Parathyroid adenoma (tissue), 2 donors: ENCODE data around the gene CHD9NB.

Source experiments
- H2AFZ ChIP-seq: fragments of 300-600 bp; sonication (generic); one replicate; pipeline ENCODE4 v1.7.0; 2017; ENCODE audit warnings: antibody characterized with exemption, mild to moderate bottlenecking
- H3K27ac ChIP-seq: fragments of 300-600 bp; sonication (generic); one replicate; pipeline ENCODE4 v1.7.0; 2017
- H3K27me3 ChIP-seq: fragments of 300-600 bp; sonication (generic); one replicate; pipeline ENCODE4 v1.7.0; 2017; ENCODE audit warnings: low read length; ENCODE audit not compliant: control insufficient read depth, insufficient read depth
- H3K36me3 ChIP-seq: fragments of 300-600 bp; sonication (generic); one replicate; pipeline ENCODE4 v1.7.0; 2017; ENCODE audit warnings: low read length; ENCODE audit not compliant: control insufficient read depth, insufficient read depth
- H3K4me1 ChIP-seq: fragments of 300-600 bp; sonication (generic); one replicate; pipeline ENCODE4 v1.7.0; 2017; ENCODE audit warnings: control low read depth
- H3K4me2 ChIP-seq: fragments of 300-600 bp; sonication (generic); one replicate; pipeline ENCODE4 v1.7.0; 2017; ENCODE audit warnings: low read length
- H3K4me3 ChIP-seq: fragments of 300-600 bp; sonication (generic); one replicate; pipeline ENCODE4 v1.7.0; 2017; ENCODE audit warnings: low read depth, low read length
- H3K79me2 ChIP-seq: fragments of 300-600 bp; sonication (generic); one replicate; pipeline ENCODE4 v1.7.0; 2017; ENCODE audit warnings: control low read depth
- H3K9ac ChIP-seq: fragments of 300-600 bp; sonication (generic); one replicate; pipeline ENCODE4 v1.7.0; 2017; ENCODE audit warnings: mild to moderate bottlenecking
- H3K9me3 ChIP-seq: fragments of 300-600 bp; sonication (generic); one replicate; pipeline ENCODE4 v1.7.0; 2017; ENCODE audit warnings: low read length; ENCODE audit not compliant: control insufficient read depth
- CTCF ChIP-seq: fragments of 300-600 bp; sonication (generic); IDR thresholded peaks from one replicate; pipeline ENCODE4 v1.7.0; 2017; ENCODE audit warnings: antibody characterized with exemption, mild to moderate bottlenecking
- donor health status: primary hyperparathyroidism.

The CHD9NB gene

GRCh38 chr16:53058882-53059281 is 6.2 kb upstream of the CHD9NB start:
- no peak overlapping the region for H3K9ac ChIP-seq
- H3K27me3 ChIP-seq: no peaks in the 10 kb centered on the region
- H3K4me3 ChIP-seq: no peak overlapping the region
- no peak overlapping the region for H3K27ac ChIP-seq
- no peak overlapping the region for H2AFZ ChIP-seq
- peaks cover 10% of the 10 kb centered on the region for H3K4me1 ChIP-seq
- no peaks in the 10 kb centered on the region for H3K9me3 ChIP-seq
- H3K36me3 ChIP-seq: no peaks in the 10 kb centered on the region
- peaks cover 52% of the 10 kb centered on the region for H3K79me2 ChIP-seq
- no peak for TF ChIP-seq CTCF
- no peak overlapping the region for H3K4me2 ChIP-seq

- H3K27ac ChIP-seq: no peak overlapping the region
- no peaks in the 10 kb centered on the region for H3K9me3 ChIP-seq
- H3K27me3 ChIP-seq: no peaks in the 10 kb centered on the region
- H3K79me2 ChIP-seq: peaks cover 49% of the 10 kb centered on the region
- no peaks in the 10 kb centered on the region for H3K36me3 ChIP-seq
- no peak overlapping the region for H3K4me3 ChIP-seq
- H3K9ac ChIP-seq: no peak overlapping the region
- no peak overlapping the region for H2AFZ ChIP-seq
- no peak overlapping the region for H3K4me2 ChIP-seq
- no peak for TF ChIP-seq CTCF
- peaks cover 10% of the 10 kb centered on the region for H3K4me1 ChIP-seq
Observed at GRCh38 chr16:53058441-53058840, 5.7 kb upstream of the CHD9NB start.

GRCh38 chr16:53057658-53058057 is 5.0 kb upstream of the CHD9NB start:
- Histone ChIP-seq H3K9ac (no peak overlapping the region), H3K27ac (no peak overlapping the region), H3K4me3 (no peak overlapping the region), H3K4me1 (peaks cover 10% of the 10 kb centered on the region), H3K4me2 (no peak overlapping the region), H3K79me2 (peaks cover 49% of the 10 kb centered on the region), H3K36me3 (no peaks in the 10 kb centered on the region), H2AFZ (no peak overlapping the region), H3K9me3 (no peaks in the 10 kb centered on the region), H3K27me3 (no peaks in the 10 kb centered on the region)
- no peak for TF ChIP-seq CTCF

GRCh38 chr16:53056392-53056881 is 3.7 kb upstream of the CHD9NB start:
- H3K79me2 ChIP-seq: peaks cover 43% of the 10 kb centered on the region
- H3K4me3 ChIP-seq: no peak overlapping the region
- no peaks in the 10 kb centered on the region for H3K9me3 ChIP-seq
- no peak for TF ChIP-seq CTCF
- no peaks in the 10 kb centered on the region for H3K36me3 ChIP-seq
- H3K9ac ChIP-seq: no peak overlapping the region
- peaks cover 10% of the 10 kb centered on the region for H3K4me1 ChIP-seq
- H2AFZ ChIP-seq: no peak overlapping the region
- H3K4me2 ChIP-seq: no peak overlapping the region
- H3K27me3 ChIP-seq: no peaks in the 10 kb centered on the region
- H3K27ac ChIP-seq: peak overlapping the region; percentile 79

GRCh38 chr16:53055541-53056391 is 3.1 kb upstream of the CHD9NB start:
- H3K9ac ChIP-seq: peak overlapping the region; percentile 2
- peak overlapping the region; percentile 79 for H3K27ac ChIP-seq
- H3K36me3 ChIP-seq: no peaks in the 10 kb centered on the region
- peaks cover 40% of the 10 kb centered on the region for H3K79me2 ChIP-seq
- H3K4me1 ChIP-seq: peaks cover 10% of the 10 kb centered on the region
- H3K9me3 ChIP-seq: no peaks in the 10 kb centered on the region
- no peak for TF ChIP-seq CTCF
- H2AFZ ChIP-seq: peak overlapping the region; percentile 96
- peak overlapping the region; percentile 77 for H3K4me3 ChIP-seq
- H3K4me2 ChIP-seq: peak overlapping the region; percentile 96
- no peaks in the 10 kb centered on the region for H3K27me3 ChIP-seq
